ENCODE measurements around the gene BOLA1.
A peak's percentile ranks its signal among the peaks of the same experiment; 100 is the strongest.

BOLA1 gene

DNA sequence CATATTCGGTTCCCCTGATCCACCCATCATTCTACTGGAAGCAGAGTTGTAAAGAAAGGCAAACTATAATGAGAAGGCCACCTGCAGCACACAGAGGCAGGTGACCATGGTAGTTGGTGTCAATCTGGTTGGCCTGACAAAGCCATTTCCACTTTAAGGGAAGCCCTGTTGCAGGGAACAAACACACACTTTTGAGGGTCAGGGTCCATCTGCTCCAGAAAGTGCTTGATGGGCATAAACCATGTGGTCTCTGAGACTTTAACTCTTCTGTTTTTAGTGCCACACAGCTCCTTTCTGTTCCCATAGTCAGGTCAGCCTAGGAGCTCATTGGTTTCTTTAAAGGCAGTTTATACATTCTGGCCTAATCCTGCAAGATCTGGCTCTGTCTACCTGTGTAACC lies 17.5 kb upstream of the BOLA1 start (continued):
- TF ChIP-seq, protein P1, sequence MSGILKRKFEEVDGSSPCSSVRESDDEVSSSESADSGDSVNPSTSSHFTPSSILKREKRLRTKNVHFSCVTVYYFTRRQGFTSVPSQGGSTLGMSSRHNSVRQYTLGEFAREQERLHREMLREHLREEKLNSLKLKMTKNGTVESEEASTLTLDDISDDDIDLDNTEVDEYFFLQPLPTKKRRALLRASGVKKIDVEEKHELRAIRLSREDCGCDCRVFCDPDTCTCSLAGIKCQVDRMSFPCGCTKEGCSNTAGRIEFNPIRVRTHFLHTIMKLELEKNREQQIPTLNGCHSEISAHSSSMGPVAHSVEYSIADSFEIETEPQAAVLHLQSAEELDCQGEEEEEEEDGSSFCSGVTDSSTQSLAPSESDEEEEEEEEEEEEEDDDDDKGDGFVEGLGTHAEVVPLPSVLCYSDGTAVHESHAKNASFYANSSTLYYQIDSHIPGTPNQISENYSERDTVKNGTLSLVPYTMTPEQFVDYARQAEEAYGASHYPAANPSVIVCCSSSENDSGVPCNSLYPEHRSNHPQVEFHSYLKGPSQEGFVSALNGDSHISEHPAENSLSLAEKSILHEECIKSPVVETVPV (CRISPR knock-in tag; IDR thresholded peaks at IDR 0.05), result no peak
- TF ChIP-seq ZFP30 (CRISPR knock-in tag; IDR thresholded peaks at IDR 0.05) (no peak), ISL1 (CRISPR knock-in tag; IDR thresholded peaks at IDR 0.05) (no peak), OSR1 (CRISPR knock-in tag; IDR thresholded peaks at IDR 0.05) (no peak), TOX (CRISPR knock-in tag; IDR thresholded peaks at IDR 0.05; ENCODE audit: borderline replicate concordance) (no peak), BACH2 (CRISPR knock-in tag; IDR thresholded peaks at IDR 0.05; ENCODE audit: borderline replicate concordance) (no peak), GLIS3 (CRISPR knock-in tag; IDR thresholded peaks at IDR 0.05) (no peak), SNAI2 (CRISPR knock-in tag; IDR thresholded peaks at IDR 0.05) (no peak)

GRCh38 chr1:149883598-149884247 lies 15.6 kb upstream of the BOLA1 start:
- no peak for ATAC-seq
- no peak for TF ChIP-seq ZNF565 (CRISPR knock-in tag; conservative IDR thresholded peaks at IDR 0.05; ENCODE audit: low read depth)
- TF ChIP-seq, protein P2, sequence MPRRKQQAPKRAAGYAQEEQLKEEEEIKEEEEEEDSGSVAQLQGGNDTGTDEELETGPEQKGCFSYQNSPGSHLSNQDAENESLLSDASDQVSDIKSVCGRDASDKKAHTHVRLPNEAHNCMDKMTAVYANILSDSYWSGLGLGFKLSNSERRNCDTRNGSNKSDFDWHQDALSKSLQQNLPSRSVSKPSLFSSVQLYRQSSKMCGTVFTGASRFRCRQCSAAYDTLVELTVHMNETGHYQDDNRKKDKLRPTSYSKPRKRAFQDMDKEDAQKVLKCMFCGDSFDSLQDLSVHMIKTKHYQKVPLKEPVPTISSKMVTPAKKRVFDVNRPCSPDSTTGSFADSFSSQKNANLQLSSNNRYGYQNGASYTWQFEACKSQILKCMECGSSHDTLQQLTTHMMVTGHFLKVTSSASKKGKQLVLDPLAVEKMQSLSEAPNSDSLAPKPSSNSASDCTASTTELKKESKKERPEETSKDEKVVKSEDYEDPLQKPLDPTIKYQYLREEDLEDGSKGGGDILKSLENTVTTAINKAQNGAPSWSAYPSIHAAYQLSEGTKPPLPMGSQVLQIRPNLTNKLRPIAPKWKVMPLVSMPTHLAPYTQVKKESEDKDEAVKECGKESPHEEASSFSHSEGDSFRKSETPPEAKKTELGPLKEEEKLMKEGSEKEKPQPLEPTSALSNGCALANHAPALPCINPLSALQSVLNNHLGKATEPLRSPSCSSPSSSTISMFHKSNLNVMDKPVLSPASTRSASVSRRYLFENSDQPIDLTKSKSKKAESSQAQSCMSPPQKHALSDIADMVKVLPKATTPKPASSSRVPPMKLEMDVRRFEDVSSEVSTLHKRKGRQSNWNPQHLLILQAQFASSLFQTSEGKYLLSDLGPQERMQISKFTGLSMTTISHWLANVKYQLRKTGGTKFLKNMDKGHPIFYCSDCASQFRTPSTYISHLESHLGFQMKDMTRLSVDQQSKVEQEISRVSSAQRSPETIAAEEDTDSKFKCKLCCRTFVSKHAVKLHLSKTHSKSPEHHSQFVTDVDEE (CRISPR knock-in tag; IDR thresholded peaks at IDR 0.05), result no peak
- TF ChIP-seq ZFP3 (CRISPR knock-in tag; IDR thresholded peaks at IDR 0.05), result no peak
- TF ChIP-seq TOX (CRISPR knock-in tag; IDR thresholded peaks at IDR 0.05; ENCODE audit: borderline replicate concordance), result no peak
- TF ChIP-seq ISL1 (CRISPR knock-in tag; IDR thresholded peaks at IDR 0.05), result no peak

- ATAC-seq, result no peak
- TF ChIP-seq ZFP3 (CRISPR knock-in tag; IDR thresholded peaks at IDR 0.05) (no peak), TCF4 (CRISPR knock-in tag; IDR thresholded peaks at IDR 0.05; ENCODE audit: borderline replicate concordance) (no peak), SNAI2 (CRISPR knock-in tag; IDR thresholded peaks at IDR 0.05) (no peak)
Measured at GRCh38 chr1:149884433-149885338, 14.7 kb upstream of the BOLA1 start.

DNA sequence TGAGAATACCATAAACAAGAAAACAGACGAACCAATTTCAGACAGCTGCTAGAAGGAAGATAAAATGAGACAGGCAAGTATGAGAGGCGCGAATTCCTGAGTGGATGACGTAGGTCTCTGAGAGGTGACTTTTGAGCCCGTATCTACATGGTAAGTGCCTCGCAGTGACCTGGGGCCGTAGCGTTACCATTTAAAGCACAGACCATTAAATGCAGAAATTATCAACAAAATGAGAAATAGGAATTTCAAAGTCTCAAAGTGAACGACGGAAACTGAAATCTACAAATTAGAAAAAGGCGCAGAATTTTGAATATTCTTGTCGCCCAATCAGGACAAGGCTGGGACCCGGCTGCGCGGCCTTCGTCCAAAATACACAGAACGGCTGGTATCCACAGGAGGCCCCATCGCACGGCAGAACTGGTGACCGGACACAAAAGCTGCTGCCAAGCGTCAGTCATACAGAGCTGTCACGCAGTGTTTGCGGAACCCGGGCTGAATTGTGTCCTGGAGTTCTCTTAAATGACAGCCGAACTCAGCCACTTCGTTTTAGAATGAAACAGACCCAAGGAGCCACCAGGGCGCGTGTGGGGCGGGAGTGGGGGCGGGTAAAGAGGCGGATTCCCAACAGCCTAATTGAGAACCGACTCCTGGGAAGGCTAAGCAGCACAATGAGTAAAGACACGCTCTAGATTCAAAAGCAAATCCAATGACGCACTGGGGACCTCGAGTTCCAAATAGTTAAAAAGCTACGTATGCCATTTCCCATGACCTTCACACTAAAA lies 13.8 kb upstream of the BOLA1 start:
- peak; percentile 54 for ATAC-seq
- peak; percentile 49; the same call in 1 of the 2 replicates for TF ChIP-seq ZC3H10 (CRISPR knock-in tag; IDR thresholded peaks at IDR 0.05)
- TF ChIP-seq ZNF8 (CRISPR knock-in tag; IDR thresholded peaks at IDR 0.05), result no peak
- TF ChIP-seq, protein P1 (CRISPR knock-in tag; IDR thresholded peaks at IDR 0.05), result peak; percentile 35; the same call in 1 of the 2 replicates
- no peak for TF ChIP-seq ZNF565 (CRISPR knock-in tag; conservative IDR thresholded peaks at IDR 0.05; ENCODE audit: low read depth)
- TF ChIP-seq SNAI2 (CRISPR knock-in tag; IDR thresholded peaks at IDR 0.05), result no peak
- no peak for TF ChIP-seq BACH2 (CRISPR knock-in tag; IDR thresholded peaks at IDR 0.05; ENCODE audit: borderline replicate concordance)
- TF ChIP-seq POU6F1 (CRISPR knock-in tag; IDR thresholded peaks at IDR 0.05; ENCODE audit: borderline replicate concordance, low read depth), result no peak
- TF ChIP-seq PPARA (CRISPR knock-in tag; IDR thresholded peaks at IDR 0.05; ENCODE audit: borderline replicate concordance), result no peak
- TF ChIP-seq ZFP3 (CRISPR knock-in tag; IDR thresholded peaks at IDR 0.05), result no peak
- TF ChIP-seq ZFP30 (CRISPR knock-in tag; IDR thresholded peaks at IDR 0.05), result no peak
- TF ChIP-seq, protein P2 (CRISPR knock-in tag; IDR thresholded peaks at IDR 0.05), result peak; percentile 42; the same call in 1 of the 2 replicates
- no peak for TF ChIP-seq TCF4 (CRISPR knock-in tag; IDR thresholded peaks at IDR 0.05; ENCODE audit: borderline replicate concordance)
- no peak for TF ChIP-seq ESRRG (CRISPR knock-in tag; IDR thresholded peaks at IDR 0.05)
- no peak for TF ChIP-seq ISL1 (CRISPR knock-in tag; IDR thresholded peaks at IDR 0.05)
- no peak; the same call in 1 of the 2 replicates for TF ChIP-seq GLIS3 (CRISPR knock-in tag; IDR thresholded peaks at IDR 0.05)
- peak; percentile 76; the same call in 1 of the 2 replicates for TF ChIP-seq RARB (CRISPR knock-in tag; IDR thresholded peaks at IDR 0.05)

All from SK-N-SH treated with all-trans-retinoic acid at 6 μM for 48 hours (cell line).